Astrocyte of the cerebellum (primary cell): Measurements from ENCODE around the gene PDZRN3.
A peak's percentile ranks its signal among the peaks of the same experiment; 100 is the strongest.

ENCODE experiments used
- DNase-seq: peaks from one replicate; pipeline ENCODE4 v3.0.0-alpha.2; 2011; ENCODE audit warnings: low read depth
- H3K4me3 ChIP-seq: 2 replicates; pipeline ENCODE4 v1.5.1; 2011; ENCODE audit warnings: mild to moderate bottlenecking, low read depth, low read length, moderate library complexity
- in situ Hi-C: cut with HindIII; loops from 2 replicates; pipeline ENCODE4 v1.10.0; 2017; ENCODE audit warnings: low sequenced_read_pairs
- TF ChIP-seq, protein P1 (sequence below): IDR thresholded peaks from 2 replicates; pipeline ENCODE4 v1.5.1; 2012; ENCODE audit warnings: low read length, low read depth, moderate library complexity, mild to moderate bottlenecking; ENCODE audit errors: missing control alignments

Gene PDZRN3

DNA sequence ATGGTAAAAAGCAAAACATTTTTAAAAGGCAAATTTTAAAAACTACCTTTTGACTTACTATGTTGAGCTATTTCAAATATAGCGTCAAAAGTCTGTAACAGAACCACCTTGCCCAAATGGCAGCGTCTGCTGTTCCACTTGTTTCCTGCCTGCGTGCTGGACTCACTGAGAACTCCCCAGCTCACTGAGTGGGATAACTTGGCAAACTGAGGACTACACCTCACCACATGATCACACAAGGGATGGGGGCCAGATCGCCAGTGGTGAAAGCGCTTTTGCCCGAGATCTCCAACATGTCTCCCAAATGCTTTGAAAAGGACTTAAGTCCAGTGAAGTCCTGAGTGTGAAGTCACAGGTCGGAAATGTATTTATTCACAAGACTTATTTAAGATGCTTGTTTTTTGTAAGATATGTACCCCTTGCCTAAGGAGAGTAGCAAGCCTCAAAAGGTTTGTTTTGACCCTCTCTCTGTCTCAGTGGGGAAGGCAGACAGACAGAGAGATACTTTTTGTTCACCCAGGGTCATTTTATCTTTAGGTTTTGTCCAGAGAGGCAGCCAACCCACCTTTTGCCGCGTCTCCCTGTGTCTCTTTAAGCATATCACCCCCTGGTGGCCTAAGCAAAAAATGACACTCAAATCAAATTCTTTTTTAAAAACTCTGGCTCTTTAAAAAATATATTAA, 192.6 kb downstream of the PDZRN3 start:
- TF ChIP-seq, protein P1, sequence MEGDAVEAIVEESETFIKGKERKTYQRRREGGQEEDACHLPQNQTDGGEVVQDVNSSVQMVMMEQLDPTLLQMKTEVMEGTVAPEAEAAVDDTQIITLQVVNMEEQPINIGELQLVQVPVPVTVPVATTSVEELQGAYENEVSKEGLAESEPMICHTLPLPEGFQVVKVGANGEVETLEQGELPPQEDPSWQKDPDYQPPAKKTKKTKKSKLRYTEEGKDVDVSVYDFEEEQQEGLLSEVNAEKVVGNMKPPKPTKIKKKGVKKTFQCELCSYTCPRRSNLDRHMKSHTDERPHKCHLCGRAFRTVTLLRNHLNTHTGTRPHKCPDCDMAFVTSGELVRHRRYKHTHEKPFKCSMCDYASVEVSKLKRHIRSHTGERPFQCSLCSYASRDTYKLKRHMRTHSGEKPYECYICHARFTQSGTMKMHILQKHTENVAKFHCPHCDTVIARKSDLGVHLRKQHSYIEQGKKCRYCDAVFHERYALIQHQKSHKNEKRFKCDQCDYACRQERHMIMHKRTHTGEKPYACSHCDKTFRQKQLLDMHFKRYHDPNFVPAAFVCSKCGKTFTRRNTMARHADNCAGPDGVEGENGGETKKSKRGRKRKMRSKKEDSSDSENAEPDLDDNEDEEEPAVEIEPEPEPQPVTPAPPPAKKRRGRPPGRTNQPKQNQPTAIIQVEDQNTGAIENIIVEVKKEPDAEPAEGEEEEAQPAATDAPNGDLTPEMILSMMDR: peak; percentile 71
- H3K4me3 ChIP-seq: no peak overlapping the region
- peak; percentile 19 for DNase-seq
- in situ Hi-C loops: no loop called here

DNA sequence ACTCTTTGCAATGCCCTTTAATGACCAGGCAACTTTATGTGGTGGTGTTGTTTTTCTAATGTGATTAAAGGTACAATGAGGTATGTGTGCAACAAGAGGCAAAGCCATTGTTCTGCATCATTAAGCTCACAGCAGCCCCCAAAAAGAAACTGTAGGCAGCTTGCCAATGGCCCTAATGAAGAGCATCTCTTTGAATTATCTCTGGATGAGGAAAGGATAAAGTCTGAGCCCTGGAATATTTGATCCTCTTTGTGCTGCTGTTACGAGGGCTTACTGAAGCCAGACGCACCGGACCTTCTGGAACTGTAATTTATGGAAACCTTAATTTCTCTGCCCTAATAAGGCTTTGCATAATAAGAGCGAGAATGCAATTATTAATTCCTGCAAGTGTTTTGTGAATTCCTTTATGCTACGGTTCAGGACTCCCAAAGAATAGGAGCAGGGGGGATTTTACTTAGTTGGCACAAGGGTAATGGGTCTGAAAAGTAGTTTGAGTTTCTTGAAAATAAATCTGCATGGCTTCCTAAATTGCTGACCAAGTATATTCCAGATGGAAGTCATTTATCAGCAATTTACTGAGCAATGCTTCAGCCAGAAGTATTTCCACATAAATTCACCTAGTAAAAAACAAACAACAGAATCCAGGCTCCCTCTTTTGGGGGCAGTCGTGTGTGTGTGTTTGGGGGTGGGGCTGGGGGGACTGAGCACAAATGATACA, 193.4 kb downstream of the PDZRN3 start:
- TF ChIP-seq, protein P1: no peak
- no peak overlapping the region for H3K4me3 ChIP-seq
- in situ Hi-C loops: no loop called here
- no peak for DNase-seq

DNA sequence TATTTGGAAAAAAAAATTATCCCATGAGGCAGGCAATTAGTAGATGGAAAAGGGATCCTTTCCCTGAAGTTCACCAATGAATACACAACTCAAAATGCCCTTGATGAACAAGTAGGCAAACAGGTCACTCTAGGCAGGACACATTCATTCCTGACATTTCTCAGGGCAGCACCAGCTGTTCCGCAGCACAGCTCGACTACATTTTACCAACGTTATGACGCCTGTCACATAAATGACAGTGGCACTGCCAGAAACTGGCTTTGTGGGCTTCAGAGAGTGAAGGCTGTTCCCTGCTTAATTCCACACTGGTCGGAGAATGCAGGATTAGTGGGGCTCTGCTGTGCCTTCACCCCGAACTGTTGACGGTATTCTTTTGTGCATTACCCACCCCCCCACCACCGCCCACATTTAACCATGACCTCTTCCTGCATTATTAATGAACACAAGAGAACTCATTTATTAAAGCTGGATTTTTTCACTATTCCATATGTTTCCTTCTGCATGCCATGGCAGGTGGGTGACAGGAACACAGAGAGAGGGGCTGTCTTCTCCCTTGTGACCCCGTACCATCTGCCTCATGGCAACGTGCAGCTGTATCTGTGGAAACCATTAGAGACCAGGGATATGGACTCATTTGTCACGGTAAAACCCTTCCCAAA, 197.6 kb downstream of the PDZRN3 start:
- TF ChIP-seq, protein P1: no peak
- DNase-seq: no peak
- H3K4me3 ChIP-seq: no peak overlapping the region
- in situ Hi-C loops: no loop called here

DNA sequence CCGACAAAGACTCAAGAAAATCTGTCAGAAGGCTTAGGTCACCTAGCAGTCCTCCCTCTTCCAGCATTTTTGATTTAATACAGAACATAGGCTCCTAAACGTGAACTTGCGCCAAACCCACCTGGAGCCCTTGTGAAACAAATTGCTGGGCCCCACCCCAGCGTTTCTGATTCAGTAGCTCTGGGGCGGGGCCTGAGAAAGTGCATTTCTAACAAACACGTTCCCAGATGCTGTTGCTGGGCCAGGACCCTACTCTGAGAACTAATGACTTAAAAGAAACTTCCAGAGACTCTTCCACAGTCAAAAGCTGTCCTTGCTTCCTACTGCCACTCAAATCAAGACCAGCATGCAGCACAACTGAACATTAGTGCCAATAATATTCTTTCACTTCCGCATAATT, 198.1 kb downstream of the PDZRN3 start:
- no peak overlapping the region for H3K4me3 ChIP-seq
- in situ Hi-C loops: no loop called here
- no peak for DNase-seq
- TF ChIP-seq, protein P1: no peak

DNA sequence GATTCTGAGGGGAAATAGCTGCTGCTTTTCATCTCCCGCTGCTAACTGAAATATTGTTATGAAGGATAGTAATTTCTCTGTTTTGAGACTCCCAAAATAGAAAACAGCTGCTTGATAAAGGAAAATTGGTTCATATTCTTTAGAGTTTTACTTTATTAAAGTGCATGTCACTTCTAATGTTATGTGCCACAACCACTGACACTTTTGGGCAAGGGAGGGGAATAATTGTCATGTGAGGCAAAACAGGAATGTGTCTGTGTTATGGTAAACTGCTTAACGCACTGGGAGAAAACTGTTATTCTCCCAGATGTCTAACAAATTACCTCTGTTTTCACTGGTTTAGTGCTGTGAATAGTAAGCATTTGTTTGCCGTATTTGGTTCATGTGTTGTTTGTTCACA, 201.6 kb downstream of the PDZRN3 start:
- TF ChIP-seq, protein P1: no peak
- in situ Hi-C loops: no loop called here
- no peak for DNase-seq
- no peak overlapping the region for H3K4me3 ChIP-seq

DNA sequence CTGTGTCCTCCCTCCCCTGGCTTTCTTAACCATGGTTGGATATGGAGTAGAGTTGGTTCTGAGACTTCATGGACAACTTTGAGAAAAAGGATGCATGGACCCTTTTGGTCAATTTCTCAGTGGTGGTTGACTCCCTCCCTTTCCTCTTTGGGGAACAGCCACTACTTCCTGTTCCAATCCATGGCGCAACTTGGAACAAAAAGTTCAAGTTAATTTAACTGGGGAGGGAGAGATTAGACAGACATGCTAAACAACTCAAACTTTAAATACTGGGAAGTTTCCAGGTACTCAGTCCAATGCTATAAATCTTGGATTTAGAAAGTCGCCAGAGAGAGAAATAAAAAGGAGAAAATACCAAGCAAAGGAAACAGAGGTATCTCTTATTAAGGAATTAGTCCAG, 202.2 kb downstream of the PDZRN3 start:
- in situ Hi-C loops: no loop called here

More for the DNA sequence above, 202.2 kb downstream of the PDZRN3 start:
- H3K4me3 ChIP-seq: no peak overlapping the region
- TF ChIP-seq, protein P1: no peak
- DNase-seq: no peak
